HFFc6 (cell line): Measurements from ENCODE around the gene CRIP1. TPM values are rescaled to one million over a fixed set of nuclear protein-coding genes. Genes with fewer than 3 reads are reported as not detected.

Source experiments
- DNase-seq: peaks from one replicate; pipeline ENCODE4 v3.0.0-alpha.2; 2018
- H3K27ac Mint-ChIP-seq: 2 replicates; pipeline ENCODE4 v1.8.0; 2020; ENCODE audit warnings: mild to moderate bottlenecking, mixed read lengths
- H3K27me3 Mint-ChIP-seq: 2 replicates; pipeline ENCODE4 v1.8.0; 2021; ENCODE audit warnings: mild to moderate bottlenecking, moderate library complexity, mixed read lengths; ENCODE audit not compliant: insufficient read depth
- H3K36me3 Mint-ChIP-seq: 2 replicates; pipeline ENCODE4 v1.8.0; 2021; ENCODE audit warnings: low read depth, mixed read lengths
- H3K4me1 Mint-ChIP-seq: 2 replicates; pipeline ENCODE4 v1.8.0; 2020; ENCODE audit warnings: low read depth, mixed read lengths
- H3K4me3 Mint-ChIP-seq: 2 replicates; pipeline ENCODE4 v1.8.0; 2020; ENCODE audit warnings: mild to moderate bottlenecking, moderate library complexity, mixed read lengths
- H3K9me3 Mint-ChIP-seq: 2 replicates; pipeline ENCODE4 v1.8.0; 2020; ENCODE audit warnings: mild to moderate bottlenecking, mixed read lengths
- total RNA-seq, 6 experiments: library from RNA; stranded (reverse); fragmentation: NEBNext Ultra II Directional; extraction: Animal tissue kit (Norgen Biotek cat#: 25700); gene quantifications; 2 replicates in 1 of 6; 3 replicates in 5 of 6; pipeline ENCODE4 v1.2.3, GENCODE V29; 2021
- TF ChIP-seq, protein P1 (sequence below): fragments of 200-600 bp; sonication (generic); IDR thresholded peaks from 2 replicates; pipeline ENCODE4 v1.5.0; 2021; ENCODE audit warnings: antibody characterized with exemption, mild to moderate bottlenecking

CRIP1 gene
- total RNA-seq, 6 experiments from 2014 or later = 4.8 to 55.2 (median 42.3) TPM

DNA sequence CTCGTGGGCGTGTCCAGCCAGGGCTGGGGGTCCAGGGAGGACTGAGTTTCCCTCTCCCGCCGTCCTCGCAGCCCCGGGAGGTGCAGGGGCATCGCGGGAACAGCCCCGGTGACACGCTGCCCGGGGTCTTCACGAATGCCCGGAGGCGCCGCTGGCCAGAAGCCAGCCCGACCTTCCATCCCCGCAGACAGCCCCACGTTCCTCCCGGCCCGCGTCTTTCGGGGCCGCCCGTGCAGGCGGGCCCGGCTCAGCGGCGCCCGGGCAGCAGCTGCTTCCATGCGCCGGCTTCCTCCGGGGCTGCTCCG is 3.5 kb downstream of the CRIP1 start:
- Mint-ChIP-seq H3K9me3 (no peaks in the 10 kb centered on the region), H3K4me1 (peaks cover 11% of the 10 kb centered on the region), H3K27ac (peak overlapping the region; percentile 66), H3K36me3 (no peaks in the 10 kb centered on the region), H3K27me3 (peaks cover 7% of the 10 kb centered on the region), H3K4me3 (peak overlapping the region; percentile 81)
- TF ChIP-seq, protein P1, sequence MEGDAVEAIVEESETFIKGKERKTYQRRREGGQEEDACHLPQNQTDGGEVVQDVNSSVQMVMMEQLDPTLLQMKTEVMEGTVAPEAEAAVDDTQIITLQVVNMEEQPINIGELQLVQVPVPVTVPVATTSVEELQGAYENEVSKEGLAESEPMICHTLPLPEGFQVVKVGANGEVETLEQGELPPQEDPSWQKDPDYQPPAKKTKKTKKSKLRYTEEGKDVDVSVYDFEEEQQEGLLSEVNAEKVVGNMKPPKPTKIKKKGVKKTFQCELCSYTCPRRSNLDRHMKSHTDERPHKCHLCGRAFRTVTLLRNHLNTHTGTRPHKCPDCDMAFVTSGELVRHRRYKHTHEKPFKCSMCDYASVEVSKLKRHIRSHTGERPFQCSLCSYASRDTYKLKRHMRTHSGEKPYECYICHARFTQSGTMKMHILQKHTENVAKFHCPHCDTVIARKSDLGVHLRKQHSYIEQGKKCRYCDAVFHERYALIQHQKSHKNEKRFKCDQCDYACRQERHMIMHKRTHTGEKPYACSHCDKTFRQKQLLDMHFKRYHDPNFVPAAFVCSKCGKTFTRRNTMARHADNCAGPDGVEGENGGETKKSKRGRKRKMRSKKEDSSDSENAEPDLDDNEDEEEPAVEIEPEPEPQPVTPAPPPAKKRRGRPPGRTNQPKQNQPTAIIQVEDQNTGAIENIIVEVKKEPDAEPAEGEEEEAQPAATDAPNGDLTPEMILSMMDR = no peak
- no peak for DNase-seq

DNA sequence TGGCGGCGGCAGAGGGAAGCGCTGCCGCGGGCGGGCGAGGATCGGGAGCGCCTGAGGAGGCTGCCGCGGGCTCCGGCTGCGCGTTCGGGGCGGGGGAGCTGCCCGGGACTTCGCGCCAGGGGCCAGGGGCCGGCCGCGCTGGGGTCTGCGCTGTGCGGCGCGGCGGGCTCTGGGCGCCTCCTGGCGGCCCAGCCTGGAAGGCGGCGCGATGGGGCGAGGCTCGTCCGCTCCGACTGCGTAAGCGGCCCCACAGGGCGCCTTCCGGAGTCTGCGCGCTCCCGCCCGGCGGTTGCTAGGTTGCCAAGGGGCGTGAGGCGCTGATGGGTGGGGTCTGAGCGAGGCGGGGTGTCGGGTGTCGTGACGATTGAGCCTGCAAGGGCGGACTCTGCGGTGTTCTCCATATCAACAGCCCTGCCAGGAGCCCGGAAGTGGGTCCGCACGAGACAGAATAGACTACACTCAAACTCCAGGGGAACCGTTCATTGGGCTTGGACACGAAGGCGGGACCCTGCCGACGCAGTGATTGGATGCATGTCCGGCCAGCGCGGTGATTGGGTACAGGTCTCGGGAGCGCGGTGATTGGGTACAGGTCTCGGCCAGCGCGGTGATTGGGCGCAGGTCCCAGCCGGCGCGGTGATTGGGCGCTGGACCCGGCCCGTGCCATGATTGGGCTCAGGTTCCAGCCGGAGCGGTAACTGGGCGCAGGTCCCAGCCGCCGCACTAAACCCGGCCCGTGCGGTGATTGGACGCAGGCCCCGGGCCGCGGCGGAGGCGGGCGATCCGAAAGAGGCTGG is 4.1 kb downstream of the CRIP1 start, which contains the start of gene TEDC1:
TSS of gene TEDC1 (plus strand) at position 675 of the 794 bp plus-strand sequence. CDS start 130 bp downstream, outside the sequence.
- Mint-ChIP-seq H3K4me1 (peaks cover 11% of the 10 kb centered on the region), H3K27me3 (peaks cover 7% of the 10 kb centered on the region), H3K27ac (peak within 1 kb of the TSS; percentile 89), H3K9me3 (no peaks in the 10 kb centered on the region), H3K36me3 (no peaks in the 10 kb centered on the region), H3K4me3 (peak within 1 kb of the TSS; percentile 87)
- peak; percentile 100 for DNase-seq
- TF ChIP-seq, protein P1 = peak; percentile 87

DNA sequence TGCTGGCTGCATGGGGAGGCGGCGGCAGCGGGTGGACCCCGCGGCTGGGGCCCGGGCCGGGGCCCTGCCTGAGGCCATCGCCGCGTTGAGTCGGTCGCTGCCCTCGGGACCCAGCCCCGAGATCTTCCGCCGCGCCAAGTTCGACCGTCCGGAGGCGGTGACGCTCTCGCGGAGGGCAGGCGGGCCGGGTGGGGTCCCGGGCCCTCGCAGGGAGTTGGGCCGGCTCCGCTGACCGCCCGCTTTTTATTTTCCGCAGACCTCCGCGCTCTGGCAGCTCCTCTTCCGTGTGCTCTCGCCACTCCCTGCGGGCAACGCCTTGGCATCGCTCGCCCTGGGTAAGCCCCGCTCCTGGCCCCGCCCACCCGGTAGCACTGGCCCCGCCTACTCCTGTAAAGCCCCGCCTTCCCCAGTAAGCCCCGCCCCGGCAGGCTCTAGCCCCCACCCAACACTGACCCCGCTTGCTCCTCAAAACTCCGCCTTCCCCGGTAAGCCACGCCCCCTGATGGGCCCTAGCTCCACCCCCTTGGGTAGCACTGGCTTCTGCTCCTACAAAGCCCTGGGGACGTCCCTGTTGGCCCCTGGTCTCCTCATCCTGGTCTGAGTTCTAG is 4.8 kb downstream of the CRIP1 start:
- H3K27me3 Mint-ChIP-seq = peaks cover 7% of the 10 kb centered on the region
- no peaks in the 10 kb centered on the region for H3K9me3 Mint-ChIP-seq
- H3K4me3 Mint-ChIP-seq = peak overlapping the region; percentile 87
- TF ChIP-seq, protein P1 = no peak
- peak overlapping the region; percentile 89 for H3K27ac Mint-ChIP-seq
- DNase-seq = peak; percentile 28
- H3K36me3 Mint-ChIP-seq = no peaks in the 10 kb centered on the region
- peaks cover 11% of the 10 kb centered on the region for H3K4me1 Mint-ChIP-seq

DNA sequence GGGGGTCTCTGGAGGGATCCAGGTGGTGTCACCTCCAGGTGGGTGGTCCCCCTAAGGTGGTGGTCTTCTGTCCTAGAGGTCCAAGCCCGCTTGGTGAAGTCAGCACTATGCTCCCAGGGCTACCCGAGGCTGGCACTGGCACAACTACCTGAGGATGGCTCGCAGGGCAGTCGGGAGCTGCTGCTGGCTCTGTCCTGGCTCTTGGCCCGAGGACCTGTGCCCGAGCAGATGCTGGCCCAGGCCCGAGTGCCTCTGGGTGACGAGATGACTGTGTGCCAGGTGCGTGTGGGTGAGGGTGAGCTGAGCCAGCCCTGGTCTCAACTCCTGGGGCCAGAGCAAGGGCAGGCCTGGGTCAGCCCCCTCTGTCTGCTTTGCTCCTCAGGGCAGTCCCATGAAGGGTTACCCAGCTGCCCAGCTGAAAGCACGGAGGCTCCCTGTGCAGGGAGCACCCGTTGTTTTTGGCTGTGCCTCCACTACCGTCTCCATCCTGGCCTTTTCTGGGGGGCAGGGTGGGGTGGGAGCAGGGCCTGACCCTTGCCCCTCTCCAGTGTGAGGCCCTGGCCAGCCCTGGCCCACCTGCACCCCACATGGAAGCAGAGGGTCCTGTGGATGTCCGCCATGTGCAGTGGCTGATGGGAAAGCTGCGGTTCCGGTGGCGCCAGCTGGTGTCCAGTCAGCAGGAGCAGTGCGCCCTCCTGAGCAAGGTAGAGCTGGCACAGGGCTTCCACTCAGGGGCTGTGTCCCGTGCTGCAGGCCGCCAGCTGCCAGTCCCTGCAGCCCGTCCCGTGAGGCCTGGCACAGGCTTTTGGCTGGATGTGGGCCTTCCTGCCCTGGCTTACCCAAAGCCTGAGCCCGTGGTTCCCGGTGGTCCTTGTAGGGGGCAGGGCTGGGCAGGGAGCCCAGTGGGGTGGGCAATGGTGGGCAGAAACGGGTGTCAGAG is 5.6 kb downstream of the CRIP1 start:
- Mint-ChIP-seq H3K27me3 (peaks cover 7% of the 10 kb centered on the region), H3K4me1 (peaks cover 11% of the 10 kb centered on the region), H3K36me3 (no peaks in the 10 kb centered on the region)

More for the DNA sequence above, 5.6 kb downstream of the CRIP1 start:
- no peaks in the 10 kb centered on the region for H3K9me3 Mint-ChIP-seq
- H3K4me3 Mint-ChIP-seq = peak overlapping the region; percentile 87
- peak overlapping the region; percentile 80 for H3K27ac Mint-ChIP-seq
- DNase-seq = no peak
- TF ChIP-seq, protein P1 = peak; percentile 22; the same call in 1 of the 2 replicates
